T-helper 2 cell treated with Interferon-gamma antibody and Interleukin-4, amounts not matched to agents 100 ng/mL and 5 ng/mL, for 36 hours (primary cell): ENCODE measurements around the gene ADD1. TPM values are rescaled to one million over a fixed set of nuclear protein-coding genes. Genes with fewer than 3 reads are reported as not detected.

Source experiments
- intact Hi-C: fragments of 100-400 bp; cut with micrococcal nuclease; formaldehyde crosslinking; loops from one replicate; pipeline ENCODE4 v1.15.1; 2023
- total RNA-seq: library from RNA; stranded (reverse); gene quantifications from 2 replicates; pipeline ENCODE4 v1.2.3, GENCODE V29; 2022

The ADD1 gene
- total RNA-seq, 1 donor from 2014 or later, result 250 TPM

DNA sequence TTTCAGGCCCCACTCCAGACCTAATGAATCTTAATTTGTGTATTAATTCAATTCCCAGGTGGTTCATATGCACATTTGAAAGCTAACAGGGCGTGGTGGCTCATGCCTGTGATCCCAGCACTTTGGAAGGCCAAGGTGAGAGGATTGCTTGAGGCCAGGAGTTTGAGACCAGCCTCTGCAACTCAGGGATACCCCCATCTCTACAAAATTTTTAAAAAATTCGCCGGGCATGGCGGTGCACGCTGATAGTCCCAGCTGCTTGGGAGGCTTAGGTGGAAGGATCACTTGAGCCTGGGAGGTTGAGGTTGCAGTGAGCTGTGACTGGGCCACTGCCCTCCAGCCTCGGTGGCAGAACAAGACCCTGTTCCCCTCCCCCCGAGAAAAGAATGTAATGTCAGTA lies 31.2 kb downstream of the ADD1 start:
- intact Hi-C loops, result no loop called here

- intact Hi-C loops, result no loop called here
These were observed 31.9 kb downstream of the ADD1 start for GRCh38 chr4:2875556-2875955.

DNA sequence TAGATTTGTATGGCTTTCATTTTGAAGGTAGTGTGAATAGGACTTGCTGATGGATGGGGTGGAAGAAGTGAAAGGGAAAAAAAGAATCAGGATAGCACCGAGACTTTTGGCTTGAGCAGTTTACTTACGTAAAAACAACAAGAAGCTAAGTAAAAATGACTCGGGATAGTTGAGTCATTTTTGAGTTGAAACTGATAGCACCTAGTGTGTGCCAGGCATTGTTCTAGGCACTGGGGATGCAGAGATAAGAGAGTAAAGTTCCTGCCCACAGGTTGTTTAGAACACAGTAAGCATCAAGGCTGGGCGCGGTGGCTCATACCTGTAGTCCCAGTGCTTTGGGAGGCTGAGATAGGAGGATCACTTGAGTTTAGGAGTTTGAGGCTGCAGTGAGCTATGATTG lies 34.7 kb downstream of the ADD1 start:
- intact Hi-C loops, result no loop called here

GRCh38 chr4:2879026-2879425 lies 35.4 kb downstream of the ADD1 start:
- intact Hi-C loops, result no loop called here

DNA sequence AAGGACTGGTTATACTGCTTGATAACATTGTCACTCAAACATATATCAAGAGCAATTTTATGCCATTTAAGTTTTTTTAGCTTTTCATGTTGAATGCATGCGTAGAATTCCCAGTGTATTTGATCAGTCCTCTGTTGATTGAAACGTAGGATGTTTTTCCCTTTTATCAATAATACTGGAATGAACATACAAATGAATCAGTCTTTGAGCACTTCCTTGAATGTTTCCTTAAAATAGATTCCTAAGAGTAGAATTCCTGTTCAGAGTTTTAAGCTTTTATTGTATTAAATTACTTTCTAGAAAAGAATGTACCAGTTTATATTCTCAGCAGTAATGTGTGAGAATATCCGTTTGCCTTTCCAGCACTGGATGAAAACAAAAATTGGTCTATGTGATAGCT lies 37.8 kb downstream of the ADD1 start:
- intact Hi-C loops, result no loop called here

DNA sequence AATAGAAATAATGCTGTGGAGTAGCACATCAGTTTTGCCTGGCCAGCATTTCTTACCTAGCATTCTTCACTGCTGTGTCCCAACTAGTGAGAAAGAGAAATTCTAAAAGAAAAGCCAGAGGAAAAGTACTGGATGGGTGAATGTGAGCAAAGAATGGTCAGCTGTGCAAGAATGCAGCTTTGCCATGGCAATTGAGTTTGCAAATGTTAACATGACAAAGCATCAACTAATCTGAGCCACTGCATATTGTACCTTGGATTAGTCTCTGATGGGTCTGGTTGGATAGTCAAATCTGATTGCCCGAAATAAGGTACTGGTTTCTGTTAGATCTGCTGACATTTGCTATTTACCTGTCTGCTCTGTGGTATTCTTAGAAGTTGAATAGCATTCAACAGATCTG lies 38.7 kb downstream of the ADD1 start:
- intact Hi-C loops, result no loop called here

- intact Hi-C loops, result no loop called here
These were observed 42.5 kb downstream of the ADD1 start for GRCh38 chr4:2886161-2886560.

DNA sequence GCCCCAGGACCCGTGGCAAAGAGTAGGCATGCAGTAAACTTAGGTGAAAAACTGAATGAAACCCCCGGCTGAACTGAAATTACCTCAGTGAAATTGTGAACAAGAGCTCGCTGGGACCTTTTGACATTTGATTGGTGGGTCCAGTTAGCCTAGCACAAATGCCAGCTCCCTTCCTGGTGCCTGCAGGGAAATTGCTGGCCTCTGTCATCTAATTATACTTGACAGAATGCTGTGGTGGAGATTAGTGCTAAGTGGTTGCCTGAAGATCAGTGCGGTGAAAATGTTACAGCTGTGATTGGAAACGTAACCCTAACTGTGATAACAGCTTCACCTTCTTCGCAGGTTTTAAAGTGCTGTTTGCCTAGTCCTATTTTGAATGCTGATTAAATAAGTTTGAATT lies 43.0 kb downstream of the ADD1 start:
- intact Hi-C loops, result no loop called here

DNA sequence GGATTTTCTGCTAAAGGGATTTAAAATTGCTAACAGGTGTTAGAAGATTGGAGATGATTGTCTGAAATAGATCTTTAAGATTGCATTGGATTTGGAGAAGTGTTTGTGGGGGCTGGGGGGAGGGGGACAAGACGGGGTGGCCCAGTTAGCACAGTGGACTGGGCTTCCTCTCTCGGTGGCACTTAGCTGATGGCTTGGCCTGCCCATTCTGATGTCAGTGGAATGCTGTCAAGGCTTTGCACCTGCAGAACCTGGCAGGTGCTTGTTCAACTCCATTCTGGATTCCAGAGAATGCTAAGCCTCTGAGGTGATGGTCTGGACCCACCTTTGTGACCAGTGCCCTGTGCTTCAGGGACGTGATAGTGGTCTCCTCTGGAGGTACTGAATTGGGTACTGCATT lies 43.7 kb downstream of the ADD1 start:
- intact Hi-C loops, result no loop called here

GRCh38 chr4:2888886-2889285 lies 45.2 kb downstream of the ADD1 start:
- intact Hi-C loops, result no loop called here

DNA sequence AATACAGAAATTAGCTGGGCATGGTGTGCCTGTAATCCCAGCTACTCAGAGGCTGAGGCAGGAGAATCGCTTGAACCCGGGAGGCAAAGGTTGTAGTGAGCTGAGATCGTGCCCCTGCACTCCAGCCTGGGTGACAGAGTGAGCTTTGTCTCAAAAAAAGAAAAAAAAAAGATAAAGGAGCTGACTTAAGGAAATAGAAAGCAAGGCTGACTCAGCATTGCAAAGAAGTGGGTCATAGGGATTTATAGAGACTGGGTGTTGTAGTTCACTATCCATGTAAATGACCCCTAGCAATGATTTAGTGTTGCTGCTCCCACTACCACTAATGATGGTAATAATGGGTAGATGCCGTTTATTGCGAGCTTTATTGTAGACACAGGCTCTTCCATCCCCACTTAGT lies 47.6 kb downstream of the ADD1 start:
- intact Hi-C loops, result no loop called here

DNA sequence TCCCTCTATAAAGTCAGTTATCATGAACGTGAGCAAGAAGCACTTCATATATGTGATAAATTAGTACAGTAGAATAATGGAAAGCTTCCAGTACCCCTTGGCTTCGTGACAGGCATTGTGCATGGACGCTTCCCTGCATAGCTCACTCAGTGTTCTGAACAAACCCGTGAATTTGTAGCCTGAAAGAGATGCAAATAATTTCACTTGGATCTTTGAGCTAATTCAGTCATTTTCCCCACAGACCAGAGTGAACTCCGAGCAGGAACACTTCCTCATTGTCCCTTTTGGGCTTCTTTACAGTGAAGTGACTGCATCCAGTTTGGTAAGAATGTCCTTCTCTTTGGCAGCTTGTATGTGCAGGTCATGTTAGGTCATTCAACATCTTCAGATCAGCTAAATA lies 50.1 kb downstream of the ADD1 start:
- intact Hi-C loops, result no loop called here

DNA sequence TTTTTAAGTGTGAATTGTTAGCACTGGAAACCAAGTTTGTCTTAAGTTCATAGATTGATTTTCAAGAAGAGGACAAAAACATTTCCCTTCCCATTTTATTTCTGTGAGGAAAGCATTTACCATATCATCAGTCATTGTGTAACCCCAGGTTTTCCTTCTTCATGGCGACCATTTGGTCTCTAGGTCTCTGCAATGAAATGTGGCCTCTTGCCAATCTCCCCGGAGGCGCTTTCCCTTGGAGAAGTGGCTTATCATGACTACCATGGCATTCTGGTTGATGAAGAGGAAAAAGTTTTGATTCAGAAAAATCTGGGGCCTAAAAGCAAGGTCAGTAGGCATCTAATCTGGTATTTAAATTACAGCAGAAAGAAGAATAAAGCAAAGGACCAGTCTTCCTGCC lies 54.4 kb downstream of the ADD1 start:
- intact Hi-C loops, result no loop called here

GRCh38 chr4:2900741-2901140 lies 57.1 kb downstream of the ADD1 start:
- intact Hi-C loops, result no loop called here

GRCh38 chr4:2901186-2901585 lies 57.5 kb downstream of the ADD1 start:
- intact Hi-C loops, result no loop called here

DNA sequence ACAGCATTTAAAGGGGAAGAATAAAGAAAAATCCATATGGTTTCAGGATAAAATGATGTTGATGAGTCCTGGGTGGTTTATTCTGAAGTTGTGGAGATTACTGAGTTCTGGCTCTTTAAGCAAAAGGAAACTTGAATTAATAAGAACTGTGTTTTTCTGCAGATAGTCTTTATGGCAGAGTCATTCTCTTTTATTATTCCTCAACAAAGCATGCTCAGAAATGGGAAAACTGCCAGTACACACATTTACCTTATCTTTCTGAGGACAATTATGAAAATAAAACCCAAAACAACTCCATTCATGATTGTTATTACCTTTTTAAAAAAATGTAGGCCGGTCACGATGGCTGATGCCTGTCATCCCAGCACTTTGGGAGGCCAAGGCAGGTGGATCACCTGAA lies 58.5 kb downstream of the ADD1 start:
- intact Hi-C loops, result no loop called here

DNA sequence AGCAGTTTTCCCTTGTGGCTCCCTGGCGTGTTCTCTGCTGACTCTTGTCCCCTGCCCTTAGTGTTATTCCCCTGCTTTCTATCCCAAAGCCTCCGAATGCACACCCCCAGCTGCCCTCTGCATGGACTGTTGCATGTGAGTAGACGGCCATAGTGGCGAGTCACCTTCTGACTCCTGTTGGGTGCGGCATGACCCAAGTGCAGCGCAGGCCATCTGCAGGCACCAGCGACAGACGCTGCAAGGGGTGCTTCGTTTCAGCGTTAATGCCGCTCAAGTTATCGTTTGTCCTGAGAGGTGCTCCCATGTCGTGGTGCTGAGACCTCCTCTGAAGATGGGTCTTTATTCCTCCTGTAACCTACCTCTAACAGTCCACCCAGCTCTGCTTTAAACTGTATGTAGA lies 61.9 kb downstream of the ADD1 start:
- intact Hi-C loops, result no loop called here

GRCh38 chr4:2906218-2906617 lies 62.6 kb downstream of the ADD1 start:
- intact Hi-C loops, result no loop called here

DNA sequence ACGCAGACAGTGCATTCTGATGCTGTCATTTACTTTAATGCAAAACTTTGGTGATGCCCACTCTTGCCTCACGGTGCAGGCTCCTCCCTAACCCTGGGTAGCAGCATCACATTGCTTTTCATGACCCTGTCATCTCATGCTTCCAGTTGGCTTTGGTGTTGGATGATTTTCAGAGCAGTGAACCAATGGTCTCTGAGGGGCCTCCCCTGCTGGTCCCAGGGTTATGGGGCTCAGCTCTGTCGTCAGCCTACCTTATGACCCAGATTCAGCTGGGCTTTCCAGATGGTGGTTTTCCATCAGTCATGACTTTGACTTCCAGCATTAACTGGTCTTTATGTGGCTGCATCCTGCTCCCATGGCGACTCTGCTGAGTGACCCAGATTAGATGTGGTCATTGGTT lies 63.6 kb downstream of the ADD1 start:
- intact Hi-C loops, result no loop called here

- intact Hi-C loops, result no loop called here
These were observed 64.2 kb downstream of the ADD1 start for GRCh38 chr4:2907706-2908293.

GRCh38 chr4:2908686-2909085 lies 65.0 kb downstream of the ADD1 start:
- intact Hi-C loops, result no loop called here

DNA sequence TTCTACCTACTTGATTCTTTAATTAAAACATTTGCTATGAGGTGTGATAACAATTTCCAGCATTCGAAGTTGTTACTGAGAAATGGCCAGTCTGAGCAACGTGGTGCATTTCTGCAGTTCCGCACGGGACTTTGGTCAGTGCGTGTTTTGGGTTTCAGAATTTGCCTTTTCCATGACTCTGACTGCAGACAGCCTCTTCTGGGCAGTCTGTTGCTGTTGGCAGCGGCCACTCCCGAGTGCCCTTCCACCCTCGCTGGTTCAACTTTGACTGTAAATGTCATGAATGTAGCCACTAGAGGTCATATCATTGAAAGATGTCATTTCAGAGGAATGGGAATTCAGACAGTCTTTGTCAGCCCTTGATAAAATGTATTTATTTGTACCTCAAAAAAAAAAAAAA lies 65.9 kb downstream of the ADD1 start:
- intact Hi-C loops, result no loop called here

- intact Hi-C loops, result no loop called here
These were observed 66.8 kb downstream of the ADD1 start for GRCh38 chr4:2910409-2910808.

GRCh38 chr4:2911868-2912267 lies 68.2 kb downstream of the ADD1 start:
- intact Hi-C loops, result no loop called here
